RWPE2 (cell line): ENCODE results near the gene DEPDC7.

Experiments
- ATAC-seq: fragments of 200-7000 bp; cut with Tn5 transposase; 3 replicates; pipeline ENCODE4 v1.9.1; 2021; ENCODE audit warnings: low read depth
- DNase-seq: peaks from one replicate; pipeline ENCODE4 v3.0.0-alpha.2; 2020; ENCODE audit warnings: low spot score
- H3K27ac ChIP-seq: fragments of 450-650 bp; 2 replicates; pipeline ENCODE4 v1.5.1; 2017; ENCODE audit warnings: mild to moderate bottlenecking; ENCODE audit not compliant: poor library complexity, severe bottlenecking
- H3K27me3 ChIP-seq: fragments of 250-450 bp; sonication (Bioruptor Pico); 2 replicates; pipeline ENCODE4 v1.5.1; 2021; ENCODE audit warnings: mild to moderate bottlenecking, moderate library complexity; ENCODE audit not compliant: insufficient read depth, poor library complexity, severe bottlenecking
- H3K36me3 ChIP-seq: fragments of 250-450 bp; sonication (Bioruptor Pico); 2 replicates; pipeline ENCODE4 v1.5.1; 2020; ENCODE audit warnings: low read depth, mild to moderate bottlenecking, moderate library complexity
- H3K4me1 ChIP-seq: fragments of 250-450 bp; sonication (Bioruptor Pico); 2 replicates; pipeline ENCODE4 v1.5.1; 2021; ENCODE audit warnings: mild to moderate bottlenecking, moderate library complexity; ENCODE audit not compliant: insufficient read depth, poor library complexity, severe bottlenecking
- H3K4me3 ChIP-seq: fragments of 250-450 bp; sonication (Bioruptor Pico); 2 replicates; pipeline ENCODE4 v1.5.1; 2021; ENCODE audit warnings: mild to moderate bottlenecking, moderate library complexity; ENCODE audit not compliant: severe bottlenecking
- H3K9me3 ChIP-seq: fragments of 250-450 bp; sonication (Bioruptor Pico); 2 replicates; pipeline ENCODE4 v1.5.1; 2021; ENCODE audit warnings: mild to moderate bottlenecking, moderate library complexity; ENCODE audit not compliant: severe bottlenecking
- CTCF ChIP-seq: fragments of 450-650 bp; IDR thresholded peaks from one replicate; pipeline ENCODE4 v1.5.1; 2017; ENCODE audit warnings: mild to moderate bottlenecking, moderate library complexity; ENCODE audit not compliant: poor library complexity, severe bottlenecking

DEPDC7 gene

GRCh38 chr11:32983506-32983905 lies 32.2 kb upstream of the DEPDC7 start:
- DNase-seq (no peak), ATAC-seq (no peak)
- Histone ChIP-seq H3K4me1 (no peaks in the 10 kb centered on the region), H3K4me3 (no peak overlapping the region), H3K27me3 (no peaks in the 10 kb centered on the region), H3K27ac (no peak overlapping the region), H3K36me3 (peaks cover 9% of the 10 kb centered on the region), H3K9me3 (no peaks in the 10 kb centered on the region)
- no peak for TF ChIP-seq CTCF

- no peak for DNase-seq
- H3K36me3 ChIP-seq: no peaks in the 10 kb centered on the region
- TF ChIP-seq CTCF: no peak
- no peak overlapping the region for H3K27ac ChIP-seq
- H3K27me3 ChIP-seq: no peaks in the 10 kb centered on the region
- no peaks in the 10 kb centered on the region for H3K9me3 ChIP-seq
- no peaks in the 10 kb centered on the region for H3K4me1 ChIP-seq
- ATAC-seq: no peak
- H3K4me3 ChIP-seq: no peak overlapping the region
Observed at GRCh38 chr11:32985600-32985999, 30.1 kb upstream of the DEPDC7 start.

GRCh38 chr11:32987851-32988250 lies 27.8 kb upstream of the DEPDC7 start:
- Histone ChIP-seq H3K36me3 (no peaks in the 10 kb centered on the region), H3K27ac (no peak overlapping the region), H3K9me3 (peaks cover 7% of the 10 kb centered on the region), H3K4me1 (no peaks in the 10 kb centered on the region), H3K27me3 (no peaks in the 10 kb centered on the region), H3K4me3 (no peak overlapping the region)
- DNase-seq (no peak), ATAC-seq (peak; percentile 36; the same call in 1 of the 3 replicates)
- no peak for TF ChIP-seq CTCF

GRCh38 chr11:32990481-32990880 lies 25.2 kb upstream of the DEPDC7 start:
- DNase-seq (no peak), ATAC-seq (no peak)
- Histone ChIP-seq H3K9me3 (peaks cover 7% of the 10 kb centered on the region), H3K27ac (no peak overlapping the region), H3K4me1 (no peaks in the 10 kb centered on the region), H3K27me3 (no peaks in the 10 kb centered on the region), H3K4me3 (no peak overlapping the region), H3K36me3 (no peaks in the 10 kb centered on the region)
- TF ChIP-seq CTCF: no peak

GRCh38 chr11:32991427-32991826 lies 24.3 kb upstream of the DEPDC7 start:
- H3K27me3 ChIP-seq: no peaks in the 10 kb centered on the region
- no peak overlapping the region for H3K27ac ChIP-seq
- H3K9me3 ChIP-seq: peaks cover 7% of the 10 kb centered on the region
- TF ChIP-seq CTCF: no peak
- H3K4me1 ChIP-seq: no peaks in the 10 kb centered on the region
- ATAC-seq (no peak), DNase-seq (no peak)
- H3K4me3 ChIP-seq: no peak overlapping the region
- H3K36me3 ChIP-seq: no peaks in the 10 kb centered on the region
